Measurements from ENCODE around the gene OR5K3.
"Not testable (repeated sequence)": the region's sequence is repeated elsewhere in the genome, so short reads cannot be mapped to it uniquely, and the experiment has no call there.

The OR5K3 gene

DNA sequence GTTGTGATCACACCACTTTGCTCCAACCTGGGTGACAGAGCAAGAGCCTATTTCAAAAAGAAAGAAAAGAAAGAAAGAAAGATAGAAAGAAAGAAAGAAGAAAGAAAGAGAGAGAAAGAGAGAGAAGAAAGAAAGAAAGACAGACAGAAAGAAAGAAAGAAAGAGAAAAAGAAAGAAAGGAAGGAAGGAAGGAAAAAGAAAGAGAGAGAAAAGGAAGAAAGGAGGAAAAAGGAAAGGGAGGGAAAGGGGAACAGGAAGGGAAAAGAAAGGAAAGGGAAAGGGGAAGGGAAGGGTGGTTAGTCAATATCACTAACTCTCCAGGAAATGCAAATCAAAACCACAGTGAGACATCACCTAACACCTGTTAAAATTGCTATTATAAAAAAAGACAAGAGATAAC is 18.6 kb upstream of the OR5K3 start:
- Histone ChIP-seq H3K36me3 (ENCODE audit: control insufficient read depth, insufficient read depth, low read length) (no peaks in the 10 kb centered on the region), H3K9ac (ENCODE audit: low read depth, low read length) (no peak overlapping the region), H3K4me1 (ENCODE audit: control insufficient read depth, insufficient read depth, low read length) (no peaks in the 10 kb centered on the region), H3K27me3 (ENCODE audit: control insufficient read depth, insufficient read depth, low read length) (no peaks in the 10 kb centered on the region), H3K9me3 (ENCODE audit: control insufficient read depth, insufficient read depth, low read length) (no peaks in the 10 kb centered on the region), H3K4me3 (ENCODE audit: low read depth, low read length) (no peak overlapping the region)

DNA sequence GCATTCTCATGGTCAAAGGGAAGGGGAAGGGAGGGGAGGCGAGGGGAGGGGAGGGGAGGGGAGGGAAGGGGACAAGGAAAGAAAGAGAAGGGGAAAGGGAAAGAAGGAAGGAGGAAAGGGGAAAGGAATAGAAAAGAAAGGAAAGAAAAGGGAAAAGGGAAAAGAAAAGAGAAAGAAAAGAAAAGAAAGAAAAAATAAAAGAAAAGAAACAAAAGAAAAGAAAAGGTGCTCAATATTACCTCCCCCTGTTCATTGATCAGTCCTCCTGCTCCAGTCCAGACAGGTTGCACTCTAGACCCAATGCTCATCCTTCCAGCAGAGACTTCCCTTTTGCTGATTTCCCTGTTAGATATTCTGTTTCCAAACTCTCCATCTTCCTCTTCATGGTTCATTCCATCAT is 18.0 kb upstream of the OR5K3 start:
- Histone ChIP-seq H3K9ac (ENCODE audit: low read depth, low read length) (no peak overlapping the region), H3K4me1 (ENCODE audit: control insufficient read depth, insufficient read depth, low read length) (no peaks in the 10 kb centered on the region), H3K4me3 (ENCODE audit: low read depth, low read length) (no peak overlapping the region), H3K9me3 (ENCODE audit: control insufficient read depth, insufficient read depth, low read length) (no peaks in the 10 kb centered on the region), H3K27me3 (ENCODE audit: control insufficient read depth, insufficient read depth, low read length) (no peaks in the 10 kb centered on the region), H3K36me3 (ENCODE audit: control insufficient read depth, insufficient read depth, low read length) (no peaks in the 10 kb centered on the region)

DNA sequence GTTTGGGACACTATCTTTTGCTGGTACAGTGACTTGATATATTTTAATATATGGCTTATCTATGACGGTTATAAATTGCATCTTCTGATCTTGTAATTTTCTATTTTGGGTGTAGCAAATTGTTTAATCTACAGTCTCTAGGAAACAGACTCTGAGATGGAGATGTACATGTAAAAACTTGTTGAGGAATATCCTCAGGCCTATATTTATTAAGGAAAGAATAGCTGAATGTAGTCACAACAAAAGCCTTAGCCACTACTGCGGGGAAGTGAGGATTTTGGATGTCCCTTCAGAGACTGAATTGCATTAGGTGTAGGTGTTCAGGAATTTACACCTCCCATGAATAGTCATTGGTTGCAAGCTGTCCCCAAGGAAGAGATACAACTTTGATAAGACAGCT is 13.8 kb upstream of the OR5K3 start:
- Histone ChIP-seq H3K36me3 (ENCODE audit: control insufficient read depth, insufficient read depth, low read length) (no peaks in the 10 kb centered on the region), H3K9me3 (ENCODE audit: control insufficient read depth, insufficient read depth, low read length) (no peaks in the 10 kb centered on the region), H3K4me1 (ENCODE audit: control insufficient read depth, insufficient read depth, low read length) (no peaks in the 10 kb centered on the region), H3K27me3 (ENCODE audit: control insufficient read depth, insufficient read depth, low read length) (no peaks in the 10 kb centered on the region), H3K9ac (ENCODE audit: low read depth, low read length) (no peak overlapping the region), H3K4me3 (ENCODE audit: low read depth, low read length) (no peak overlapping the region)

DNA sequence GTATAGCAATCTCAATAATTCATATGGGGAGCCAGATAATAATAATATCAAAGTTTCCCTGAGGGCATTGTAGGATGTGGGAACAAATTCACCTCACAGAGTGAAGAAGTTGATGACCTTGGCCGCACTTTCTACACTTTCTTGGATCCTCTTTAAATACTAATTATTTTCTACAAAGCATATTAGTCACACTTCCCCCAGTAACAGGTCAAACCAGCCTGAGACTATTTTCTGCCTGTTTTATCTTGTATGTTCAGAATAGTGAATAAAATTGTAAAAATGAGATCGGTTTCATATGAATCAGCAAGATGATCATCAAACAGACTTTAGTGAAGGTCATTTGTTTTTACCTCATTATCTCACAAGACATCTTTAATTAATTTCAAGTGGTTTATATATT is 2.3 kb upstream of the OR5K3 start:
- no peaks in the 10 kb centered on the region for H3K36me3 ChIP-seq (ENCODE audit: control insufficient read depth, insufficient read depth, low read length)
- no peaks in the 10 kb centered on the region for H3K27me3 ChIP-seq (ENCODE audit: control insufficient read depth, insufficient read depth, low read length)
- H3K4me1 ChIP-seq (ENCODE audit: control insufficient read depth, insufficient read depth, low read length), result no peaks in the 10 kb centered on the region
- H3K9me3 ChIP-seq (ENCODE audit: control insufficient read depth, insufficient read depth, low read length), result no peaks in the 10 kb centered on the region
- no peak overlapping the region for H3K9ac ChIP-seq (ENCODE audit: low read depth, low read length)
- H3K4me3 ChIP-seq (ENCODE audit: low read depth, low read length), result no peak overlapping the region

DNA sequence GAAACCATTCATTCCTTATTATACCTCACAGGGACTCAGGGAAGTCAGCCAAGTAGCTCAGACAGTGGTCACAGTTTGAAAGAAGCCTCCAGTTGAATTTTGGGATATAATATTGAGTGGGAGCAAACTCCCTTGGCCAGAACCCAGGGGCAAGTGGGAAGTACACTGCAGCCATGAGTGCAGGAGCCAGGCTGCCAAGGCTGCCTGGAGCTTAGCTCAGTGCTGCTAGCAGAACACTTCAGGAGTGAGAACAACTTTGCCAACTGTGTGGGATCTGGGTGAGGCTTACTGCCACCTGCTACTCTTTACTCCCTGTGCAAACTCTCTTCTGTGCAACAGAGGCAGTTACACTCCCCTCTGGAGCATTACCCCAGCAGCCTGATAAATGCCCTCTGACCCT is 4.6 kb downstream of the OR5K3 start:
- H3K9me3 ChIP-seq (ENCODE audit: control insufficient read depth, insufficient read depth, low read length), result peaks cover 14% of the 10 kb centered on the region

DNA sequence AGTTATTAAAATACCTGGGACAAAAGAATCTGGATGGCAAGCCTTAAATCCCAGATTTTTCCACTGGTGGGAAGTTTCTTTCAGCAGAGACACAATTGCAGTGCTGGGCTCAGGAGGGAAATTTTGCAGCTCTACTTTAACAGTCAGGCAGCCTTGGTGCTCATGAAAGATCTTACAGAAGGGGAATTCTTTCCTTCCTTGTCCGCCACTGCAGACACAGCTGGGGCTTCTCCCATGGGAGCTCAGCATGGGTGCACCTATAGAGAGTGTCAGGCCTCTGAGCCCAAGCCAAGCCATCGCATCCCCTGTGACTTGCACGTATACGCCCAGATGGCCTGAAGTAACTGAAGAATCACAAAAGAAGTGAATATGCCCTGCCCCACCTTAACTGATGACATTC is 6.0 kb downstream of the OR5K3 start:
- H3K9me3 ChIP-seq (ENCODE audit: control insufficient read depth, insufficient read depth, low read length), result peaks cover 14% of the 10 kb centered on the region
- H3K4me3 ChIP-seq (ENCODE audit: low read depth, low read length); H3K27me3 ChIP-seq (ENCODE audit: control insufficient read depth, insufficient read depth, low read length): not testable (repeated sequence)

More for the DNA sequence above, 4.6 kb downstream of the OR5K3 start:
- Histone ChIP-seq H3K9ac (ENCODE audit: low read depth, low read length) (no peak overlapping the region), H3K27me3 (ENCODE audit: control insufficient read depth, insufficient read depth, low read length) (no peaks in the 10 kb centered on the region), H3K36me3 (ENCODE audit: control insufficient read depth, insufficient read depth, low read length) (no peaks in the 10 kb centered on the region), H3K4me1 (ENCODE audit: control insufficient read depth, insufficient read depth, low read length) (peaks cover 7% of the 10 kb centered on the region), H3K4me3 (ENCODE audit: low read depth, low read length) (no peak overlapping the region)

DNA sequence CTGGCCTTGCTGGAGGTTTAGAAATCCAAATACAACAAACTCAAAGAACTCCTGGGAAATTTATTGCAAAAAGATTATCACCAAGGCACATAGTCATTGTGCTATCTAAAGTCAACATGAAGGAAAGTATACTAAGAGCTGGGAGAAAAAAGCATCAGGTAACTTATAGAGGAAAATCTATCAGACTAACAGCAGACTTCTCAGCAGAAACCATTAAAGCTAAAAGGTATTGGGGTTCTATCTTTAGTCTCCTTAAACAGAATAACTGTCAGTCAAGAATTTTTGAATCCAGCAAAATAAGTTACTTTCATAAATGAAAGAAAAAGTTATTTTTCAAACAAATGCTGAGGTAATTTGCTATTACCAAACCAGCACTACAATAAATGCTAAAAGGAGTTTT is 8.0 kb downstream of the OR5K3 start:
- H3K36me3 ChIP-seq (ENCODE audit: control insufficient read depth, insufficient read depth, low read length), result no peaks in the 10 kb centered on the region

More for the DNA sequence above, 6.0 kb downstream of the OR5K3 start:
- not testable (repeated sequence) for H3K9ac ChIP-seq (ENCODE audit: low read depth, low read length); H3K4me1 ChIP-seq (ENCODE audit: control insufficient read depth, insufficient read depth, low read length); H3K36me3 ChIP-seq (ENCODE audit: control insufficient read depth, insufficient read depth, low read length)

DNA sequence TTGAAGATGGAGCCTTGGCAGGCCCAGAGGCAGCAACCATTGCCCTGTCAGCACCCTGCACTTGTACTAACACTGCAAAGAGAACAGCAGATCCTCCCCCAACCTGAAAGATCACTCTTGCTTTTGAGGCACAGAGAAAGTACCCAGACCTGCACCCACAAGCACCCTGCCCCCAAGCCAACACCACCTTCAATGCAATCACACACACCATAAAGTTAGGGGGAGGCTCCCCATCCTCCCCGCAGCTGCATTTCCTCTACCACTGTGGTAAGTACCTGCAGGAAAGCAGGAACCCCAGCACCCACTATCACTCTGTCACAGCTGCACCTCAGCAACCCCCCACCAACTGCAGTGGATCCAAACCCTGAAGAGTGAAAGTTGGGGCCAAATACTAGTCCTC is 12.0 kb downstream of the OR5K3 start:
- no peaks in the 10 kb centered on the region for H3K36me3 ChIP-seq (ENCODE audit: control insufficient read depth, insufficient read depth, low read length)
- H3K27me3 ChIP-seq (ENCODE audit: control insufficient read depth, insufficient read depth, low read length), result no peaks in the 10 kb centered on the region
- no peak overlapping the region for H3K9ac ChIP-seq (ENCODE audit: low read depth, low read length)
- H3K4me1 ChIP-seq (ENCODE audit: control insufficient read depth, insufficient read depth, low read length), result no peaks in the 10 kb centered on the region
- H3K4me3 ChIP-seq (ENCODE audit: low read depth, low read length), result no peak overlapping the region
- H3K9me3 ChIP-seq (ENCODE audit: control insufficient read depth, insufficient read depth, low read length), result peaks cover 19% of the 10 kb centered on the region

More for the DNA sequence above, 8.0 kb downstream of the OR5K3 start:
- Histone ChIP-seq H3K9me3 (ENCODE audit: control insufficient read depth, insufficient read depth, low read length) (peaks cover 19% of the 10 kb centered on the region), H3K4me1 (ENCODE audit: control insufficient read depth, insufficient read depth, low read length) (peaks cover 7% of the 10 kb centered on the region), H3K27me3 (ENCODE audit: control insufficient read depth, insufficient read depth, low read length) (no peaks in the 10 kb centered on the region), H3K4me3 (ENCODE audit: low read depth, low read length) (no peak overlapping the region), H3K9ac (ENCODE audit: low read depth, low read length) (no peak overlapping the region)

DNA sequence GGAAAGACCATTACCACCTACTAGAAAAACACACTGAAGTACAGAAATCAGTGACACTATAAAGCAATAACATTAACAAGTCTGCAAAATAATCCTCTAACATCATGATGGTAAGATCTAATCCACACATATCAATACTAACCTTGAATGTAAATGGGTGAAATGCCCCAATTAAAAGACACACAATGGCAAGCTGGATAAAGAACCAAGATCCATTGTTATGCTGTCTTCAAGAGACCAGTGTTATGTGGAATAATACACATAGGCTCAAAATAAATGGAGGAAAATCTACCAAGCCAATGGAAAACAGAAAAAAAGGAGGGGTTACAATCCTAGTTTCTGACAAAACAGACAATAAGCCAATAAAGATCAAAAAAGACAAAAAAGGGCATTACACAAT is 13.5 kb downstream of the OR5K3 start:
- Histone ChIP-seq H3K4me3 (ENCODE audit: low read depth, low read length) (no peak overlapping the region), H3K9me3 (ENCODE audit: control insufficient read depth, insufficient read depth, low read length) (peaks cover 9% of the 10 kb centered on the region), H3K4me1 (ENCODE audit: control insufficient read depth, insufficient read depth, low read length) (no peaks in the 10 kb centered on the region), H3K9ac (ENCODE audit: low read depth, low read length) (no peak overlapping the region), H3K36me3 (ENCODE audit: control insufficient read depth, insufficient read depth, low read length) (no peaks in the 10 kb centered on the region), H3K27me3 (ENCODE audit: control insufficient read depth, insufficient read depth, low read length) (no peaks in the 10 kb centered on the region)

DNA sequence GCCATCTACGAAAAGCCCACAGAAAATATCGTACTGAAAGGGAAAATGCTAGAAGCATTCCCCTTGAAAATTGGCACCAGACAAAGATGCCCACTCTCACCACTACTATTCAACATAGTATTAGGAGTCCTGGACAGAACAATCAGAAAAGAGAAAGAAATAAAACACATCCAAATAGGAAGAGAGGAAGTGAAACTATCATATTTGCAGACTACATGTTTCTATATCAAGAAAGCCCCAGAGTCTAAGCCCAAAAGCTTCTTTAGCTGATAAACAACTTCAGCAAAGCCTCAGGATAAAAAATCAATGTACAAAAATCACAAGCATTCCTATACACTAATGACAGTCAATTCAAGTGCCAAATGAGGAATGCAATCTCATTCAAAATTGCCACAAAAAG is 15.6 kb downstream of the OR5K3 start:
- Histone ChIP-seq H3K4me3 (ENCODE audit: low read depth, low read length) (no peak overlapping the region), H3K36me3 (ENCODE audit: control insufficient read depth, insufficient read depth, low read length) (no peaks in the 10 kb centered on the region), H3K27me3 (ENCODE audit: control insufficient read depth, insufficient read depth, low read length) (no peaks in the 10 kb centered on the region), H3K4me1 (ENCODE audit: control insufficient read depth, insufficient read depth, low read length) (no peaks in the 10 kb centered on the region), H3K9me3 (ENCODE audit: control insufficient read depth, insufficient read depth, low read length) (peaks cover 5% of the 10 kb centered on the region), H3K9ac (ENCODE audit: low read depth, low read length) (no peak overlapping the region)

DNA sequence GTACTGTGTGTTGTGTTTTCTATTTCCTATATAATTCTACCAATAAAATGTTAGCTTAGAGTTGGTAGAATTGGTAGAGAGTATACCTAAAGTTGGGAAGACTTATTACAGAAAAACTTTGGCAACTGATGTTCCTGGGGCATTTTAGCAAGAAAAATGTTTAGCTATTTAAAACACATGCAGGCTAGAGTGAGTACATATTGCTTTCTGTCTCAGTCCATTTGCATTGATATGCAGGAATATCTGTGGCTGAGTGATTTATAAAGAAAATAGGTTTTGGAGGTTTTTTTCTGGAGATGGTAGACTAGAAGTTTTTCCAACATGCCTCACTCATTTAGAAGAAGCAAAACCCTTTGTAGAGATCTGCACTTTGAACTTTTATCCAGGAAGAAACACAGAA is 42.1 kb downstream of the OR5K3 start:
- Histone ChIP-seq H3K9me3 (ENCODE audit: control insufficient read depth, insufficient read depth, low read length) (no peaks in the 10 kb centered on the region), H3K4me1 (ENCODE audit: control insufficient read depth, insufficient read depth, low read length) (no peaks in the 10 kb centered on the region), H3K27me3 (ENCODE audit: control insufficient read depth, insufficient read depth, low read length) (no peaks in the 10 kb centered on the region), H3K36me3 (ENCODE audit: control insufficient read depth, insufficient read depth, low read length) (no peaks in the 10 kb centered on the region), H3K9ac (ENCODE audit: low read depth, low read length) (no peak overlapping the region), H3K4me3 (ENCODE audit: low read depth, low read length) (no peak overlapping the region)

DNA sequence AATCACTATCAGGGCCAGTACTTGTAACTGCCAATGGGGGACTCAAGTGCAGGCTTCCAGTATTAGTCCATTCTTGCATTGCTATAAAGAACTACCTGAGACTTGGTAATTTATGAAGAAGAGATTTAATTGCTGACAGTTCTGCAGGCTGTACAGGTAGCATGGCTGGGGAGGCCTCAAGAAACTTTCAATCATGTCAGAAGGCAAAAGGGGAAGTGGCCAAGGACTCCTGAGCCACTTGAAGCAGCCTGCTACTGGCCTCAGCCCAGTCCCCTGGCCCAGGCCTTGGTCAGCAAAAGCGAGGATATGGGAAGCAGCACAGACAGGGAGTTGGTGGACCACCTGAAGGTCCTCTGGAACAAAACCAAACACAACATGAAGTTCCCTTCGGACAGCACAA is 43.3 kb downstream of the OR5K3 start:
- Histone ChIP-seq H3K27me3 (ENCODE audit: control insufficient read depth, insufficient read depth, low read length) (no peaks in the 10 kb centered on the region), H3K9ac (ENCODE audit: low read depth, low read length) (no peak overlapping the region), H3K36me3 (ENCODE audit: control insufficient read depth, insufficient read depth, low read length) (no peaks in the 10 kb centered on the region), H3K4me3 (ENCODE audit: low read depth, low read length) (no peak overlapping the region), H3K4me1 (ENCODE audit: control insufficient read depth, insufficient read depth, low read length) (no peaks in the 10 kb centered on the region), H3K9me3 (ENCODE audit: control insufficient read depth, insufficient read depth, low read length) (no peaks in the 10 kb centered on the region)

DNA sequence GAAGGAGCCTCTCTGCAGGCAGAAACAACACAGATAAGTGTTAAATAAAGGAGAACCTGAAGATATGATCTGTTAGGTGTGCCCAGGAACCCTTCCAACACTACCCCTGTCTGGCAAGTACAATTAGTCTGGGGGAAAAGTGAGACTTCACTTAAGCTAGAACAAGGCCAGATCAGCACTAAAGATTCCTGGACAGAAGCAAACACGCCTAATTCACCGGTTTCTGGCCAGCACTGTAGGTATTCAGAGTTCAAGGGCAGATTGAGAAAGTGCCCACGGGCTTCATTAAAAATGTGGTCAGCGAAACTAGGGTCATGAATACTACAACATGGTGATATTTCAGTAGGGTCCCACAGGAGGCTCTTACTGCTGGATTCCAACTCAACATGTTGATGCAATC is 43.9 kb downstream of the OR5K3 start:
- H3K9ac ChIP-seq (ENCODE audit: low read depth, low read length), result no peak overlapping the region
- H3K36me3 ChIP-seq (ENCODE audit: control insufficient read depth, insufficient read depth, low read length), result no peaks in the 10 kb centered on the region
- H3K27me3 ChIP-seq (ENCODE audit: control insufficient read depth, insufficient read depth, low read length), result no peaks in the 10 kb centered on the region

More for the DNA sequence above, 43.9 kb downstream of the OR5K3 start:
- Histone ChIP-seq H3K9me3 (ENCODE audit: control insufficient read depth, insufficient read depth, low read length) (no peaks in the 10 kb centered on the region), H3K4me3 (ENCODE audit: low read depth, low read length) (no peak overlapping the region), H3K4me1 (ENCODE audit: control insufficient read depth, insufficient read depth, low read length) (no peaks in the 10 kb centered on the region)
